HUES48 (cell line): ENCODE results near the gene GLRA3.
"Not testable (repeated sequence)": the region's sequence is repeated elsewhere in the genome, so short reads cannot be mapped to it uniquely, and the experiment has no call there.

ENCODE experiments used
- H3K27ac ChIP-seq: one replicate; pipeline ENCODE4 v1.7.0; 2013; ENCODE audit warnings: low read depth, low read length, inconsistent platforms
- H3K27me3 ChIP-seq: 2 replicates; pipeline ENCODE4 v1.6.1; 2013; ENCODE audit warnings: mild to moderate bottlenecking, low read length; ENCODE audit not compliant: control insufficient read depth, insufficient read depth
- H3K36me3 ChIP-seq: 2 replicates; pipeline ENCODE4 v1.6.1; 2013; ENCODE audit warnings: low read length; ENCODE audit not compliant: control insufficient read depth, insufficient read depth
- H3K4me1 ChIP-seq: 2 replicates; pipeline ENCODE4 v1.6.1; 2013; ENCODE audit warnings: mild to moderate bottlenecking, low read length; ENCODE audit not compliant: control insufficient read depth, insufficient read depth
- H3K4me3 ChIP-seq: 2 replicates; pipeline ENCODE4 v1.5.1; 2013; ENCODE audit warnings: mild to moderate bottlenecking, low read depth, low read length
- H3K9ac ChIP-seq: 2 replicates; pipeline ENCODE4 v1.6.1; 2013; ENCODE audit warnings: mild to moderate bottlenecking, low read depth, low read length, moderate library complexity
- H3K9me3 ChIP-seq: 2 replicates; pipeline ENCODE4 v1.6.1; 2013; ENCODE audit warnings: low read length; ENCODE audit not compliant: control insufficient read depth, insufficient read depth

The GLRA3 gene

GRCh38 chr4:174828845-174829701, at the start of gene GLRA3:
Gene GLRA3, minus strand, starts transcription at chr4:174829247. Its CDS starts 436 bp downstream, at chr4:174828811.
- H3K4me1 ChIP-seq = no peaks in the 10 kb centered on the region
- peak within 1 kb of the TSS; percentile 75 for H3K4me3 ChIP-seq
- H3K36me3 ChIP-seq = no peaks in the 10 kb centered on the region
- no peaks in the 10 kb centered on the region for H3K9me3 ChIP-seq
- H3K27ac ChIP-seq = peak within 1 kb of the TSS; percentile 87
- peak within 1 kb of the TSS; percentile 10; the same call in 1 of the 2 replicates for H3K9ac ChIP-seq
- H3K27me3 ChIP-seq = no peaks in the 10 kb centered on the region

- no peak overlapping the region for H3K9ac ChIP-seq
- H3K4me1 ChIP-seq = peaks cover 10% of the 10 kb centered on the region; the same call in 1 of the 2 replicates
- H3K36me3 ChIP-seq = no peaks in the 10 kb centered on the region
- H3K27ac ChIP-seq = no peak overlapping the region
- H3K27me3 ChIP-seq = no peaks in the 10 kb centered on the region
- H3K4me3 ChIP-seq = no peak overlapping the region
- no peaks in the 10 kb centered on the region for H3K9me3 ChIP-seq
These were observed 45.9 kb upstream of the GLRA3 start for GRCh38 chr4:174874898-174875297.

- Histone ChIP-seq H3K9me3 (no peaks in the 10 kb centered on the region), H3K27ac (no peak overlapping the region), H3K36me3 (no peaks in the 10 kb centered on the region), H3K4me1 (peaks cover 10% of the 10 kb centered on the region; the same call in 1 of the 2 replicates), H3K9ac (no peak overlapping the region), H3K4me3 (no peak overlapping the region), H3K27me3 (no peaks in the 10 kb centered on the region)
These were observed 44.9 kb upstream of the GLRA3 start for GRCh38 chr4:174873931-174874330.

GRCh38 chr4:174873146-174873545, 44.1 kb upstream of the GLRA3 start:
- H3K36me3 ChIP-seq, H3K4me3 ChIP-seq, H3K27ac ChIP-seq, H3K27me3 ChIP-seq, H3K4me1 ChIP-seq, H3K9me3 ChIP-seq, H3K9ac ChIP-seq: not testable (repeated sequence)

GRCh38 chr4:174871407-174871806, 42.4 kb upstream of the GLRA3 start:
- Histone ChIP-seq H3K27ac (no peak overlapping the region), H3K9ac (no peak overlapping the region), H3K36me3 (no peaks in the 10 kb centered on the region), H3K4me1 (peaks cover 10% of the 10 kb centered on the region; the same call in 1 of the 2 replicates), H3K9me3 (no peaks in the 10 kb centered on the region), H3K4me3 (no peak overlapping the region), H3K27me3 (no peaks in the 10 kb centered on the region)

- Histone ChIP-seq H3K4me3 (no peak overlapping the region), H3K36me3 (no peaks in the 10 kb centered on the region), H3K9ac (no peak overlapping the region), H3K27me3 (no peaks in the 10 kb centered on the region), H3K27ac (no peak overlapping the region), H3K4me1 (peaks cover 10% of the 10 kb centered on the region; the same call in 1 of the 2 replicates), H3K9me3 (no peaks in the 10 kb centered on the region; the same call in 1 of the 2 replicates)
These were observed 41.3 kb upstream of the GLRA3 start for GRCh38 chr4:174870311-174870710.

GRCh38 chr4:174869339-174869738, 40.3 kb upstream of the GLRA3 start:
- H3K36me3 ChIP-seq = no peaks in the 10 kb centered on the region
- peaks cover 10% of the 10 kb centered on the region; the same call in 1 of the 2 replicates for H3K4me1 ChIP-seq
- no peak overlapping the region for H3K27ac ChIP-seq
- H3K9me3 ChIP-seq = no peaks in the 10 kb centered on the region; the same call in 1 of the 2 replicates
- no peaks in the 10 kb centered on the region for H3K27me3 ChIP-seq
- no peak overlapping the region for H3K9ac ChIP-seq
- H3K4me3 ChIP-seq = no peak overlapping the region

- H3K9me3 ChIP-seq = no peaks in the 10 kb centered on the region; the same call in 1 of the 2 replicates
- no peak overlapping the region for H3K4me3 ChIP-seq
- no peak overlapping the region for H3K27ac ChIP-seq
- no peaks in the 10 kb centered on the region for H3K27me3 ChIP-seq
- H3K4me1 ChIP-seq = peaks cover 10% of the 10 kb centered on the region; the same call in 1 of the 2 replicates
- H3K36me3 ChIP-seq = no peaks in the 10 kb centered on the region
- no peak overlapping the region for H3K9ac ChIP-seq
These were observed 38.9 kb upstream of the GLRA3 start for GRCh38 chr4:174867903-174868302.

- Histone ChIP-seq H3K27ac (no peak overlapping the region), H3K36me3 (no peaks in the 10 kb centered on the region), H3K9me3 (no peaks in the 10 kb centered on the region; the same call in 1 of the 2 replicates), H3K4me1 (peaks cover 1% of the 10 kb centered on the region; the same call in 1 of the 2 replicates), H3K27me3 (no peaks in the 10 kb centered on the region), H3K9ac (no peak overlapping the region), H3K4me3 (no peak overlapping the region)
These were observed 36.5 kb upstream of the GLRA3 start for GRCh38 chr4:174865418-174865985.

GRCh38 chr4:174864031-174864430, 35.0 kb upstream of the GLRA3 start:
- H3K4me3 ChIP-seq = no peak overlapping the region
- H3K9ac ChIP-seq = no peak overlapping the region
- no peaks in the 10 kb centered on the region for H3K27me3 ChIP-seq
- no peak overlapping the region for H3K27ac ChIP-seq
- no peaks in the 10 kb centered on the region for H3K36me3 ChIP-seq
- no peaks in the 10 kb centered on the region for H3K4me1 ChIP-seq
- H3K9me3 ChIP-seq = no peaks in the 10 kb centered on the region; the same call in 1 of the 2 replicates

GRCh38 chr4:174860588-174860987, 31.5 kb upstream of the GLRA3 start:
- no peaks in the 10 kb centered on the region for H3K27me3 ChIP-seq
- H3K4me3 ChIP-seq = no peak overlapping the region
- H3K9ac ChIP-seq = no peak overlapping the region
- H3K4me1 ChIP-seq = no peaks in the 10 kb centered on the region
- H3K9me3 ChIP-seq = no peaks in the 10 kb centered on the region
- H3K36me3 ChIP-seq = no peaks in the 10 kb centered on the region
- H3K27ac ChIP-seq = no peak overlapping the region
